Right lobe of liver (tissue), 6 donors: ENCODE measurements around the gene CLP1. TPM values are rescaled to one million over a fixed set of nuclear protein-coding genes. Genes with fewer than 3 reads are reported as not detected.

Experiments
- ATAC-seq, 4 donors: fragments of 200-7000 bp; cut with Tn5 transposase; one replicate each; pipeline ENCODE4 v1.9.1; 2020; ENCODE audit warnings: mild to moderate bottlenecking in 4 of 4, moderate library complexity in 4 of 4
- DNase-seq, 3 donors: peaks; one replicate each; pipeline ENCODE4 v3.0.0-alpha.2; 2020
- H3K27ac ChIP-seq, 3 donors: fragments of 200-600 bp; one replicate each; pipeline ENCODE4 v1.8.0; 2022
- H3K27me3 ChIP-seq, 2 donors: fragments of 200-600 bp; one replicate each; pipeline ENCODE4 v1.8.0; 2022
- H3K36me3 ChIP-seq, 4 donors: fragments of 200-600 bp; sonication (generic) in 1 of 4; one replicate each; pipeline versions ENCODE4 v1.5.1 to v1.8.0; 2017 to 2022; ENCODE audit warnings: control low read depth in 1 of 4
- H3K4me1 ChIP-seq, 4 donors: fragments of 200-600 bp; sonication (generic) in 1 of 4; one replicate each; pipeline versions ENCODE4 v1.5.1 to v1.8.0; 2017 to 2022; ENCODE audit warnings: control low read depth in 1 of 4
- H3K4me3 ChIP-seq, 3 donors: fragments of 200-600 bp; one replicate each; pipeline ENCODE4 v1.8.0; 2022
- H3K9me3 ChIP-seq, 4 donors: fragments of 200-600 bp; sonication (generic) in 1 of 4; one replicate each; pipeline versions ENCODE4 v1.5.1 to v1.8.0; 2017 to 2022; ENCODE audit warnings: control low read depth in 1 of 4
- POLR2A ChIP-seq: fragments of 450-650 bp; IDR thresholded peaks from one replicate; pipeline ENCODE4 v1.6.1; 2017; ENCODE audit warnings: antibody characterized with exemption, mild to moderate bottlenecking
- WGBS: methylation state at CpG from one replicate; pipeline ENCODE4 v1.1.6; 2018; ENCODE audit warnings: low coverage, low lambda C conversion rate; ENCODE audit not compliant: insufficient coverage; ENCODE audit errors: missing lambda C conversion rate; 5-methylcytosine and 5-hydroxymethylcytosine counted together
- intact Hi-C, 2 donors: fragments of 100-400 bp; cut with DNase I; formaldehyde crosslinking; loops; one replicate each; pipeline versions ENCODE4 v1.11.2 to v1.14.1; 2022
- total RNA-seq, 6 experiments: library from RNA; depleted of rRNA in 2 of 6; stranded (reverse); fragments of >200 nt in 2 of 6; fragmentation: NEBNext Ultra II Directional in 3 of 6; extraction: Animal tissue kit (Norgen Biotek cat#: 25700) in 3 of 6; gene quantifications; one replicate each; pipeline versions ENCODE4 v1.1.0 to v1.2.4, GENCODE V29; 2016 to 2023
- TF ChIP-seq, protein P1 (sequence below), 4 donors: fragments of 200-600 bp in 3 of 4; fragments of 450-650 bp in 1 of 4; IDR thresholded peaks; one replicate each; pipeline versions ENCODE4 v1.5.1 to v1.8.0; 2016 to 2022; ENCODE audit warnings: antibody characterized with exemption in 4 of 4, mild to moderate bottlenecking in 2 of 4
- donor health status: DM: no; HTN: yes; CAD: no.
- donor health status: DM: no; HTN: no; CAD: no.
- donor health status: DM: no; HTN: no; CAD: no.
- donor health status: DM: no; HTN: yes; CAD: no.
- donor health status: DM: no; HTN: yes; CAD: no.

The CLP1 gene
- total RNA-seq, 6 experiments from 2014 or later = 5.6 to 9.2 (median 6.8) TPM

DNA sequence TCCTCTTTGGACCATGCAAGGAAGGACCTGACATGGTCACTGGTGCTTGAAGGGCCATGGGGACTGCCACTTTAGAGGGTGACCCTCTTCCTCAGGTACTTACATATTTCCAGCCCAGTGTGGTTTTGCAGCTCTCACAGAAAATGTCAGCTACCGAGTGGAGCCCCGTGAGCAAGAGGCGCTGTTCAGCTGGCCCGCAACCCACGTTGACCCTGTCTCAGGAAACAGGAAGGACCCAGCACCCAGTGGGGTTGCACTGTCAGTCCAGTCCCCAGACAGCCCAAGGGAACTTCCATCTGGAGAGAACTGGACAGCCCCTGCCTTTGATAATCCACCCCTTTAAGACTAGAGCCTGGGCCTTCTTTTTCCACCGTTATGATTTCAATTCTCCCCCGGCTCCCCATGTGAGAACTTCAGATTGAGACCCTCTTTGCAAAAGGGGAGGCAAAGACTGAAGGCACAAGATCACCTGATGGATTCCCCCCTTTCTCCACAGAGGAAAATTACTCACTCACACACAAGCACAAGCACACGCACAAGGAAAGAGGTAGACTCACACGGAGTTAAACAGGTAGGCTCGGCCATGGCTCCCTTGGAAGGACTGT lies 11.3 kb upstream of the CLP1 start:
- Histone ChIP-seq H3K27ac (no peak overlapping the region), H3K36me3 (no peaks in the 10 kb centered on the region), H3K9me3 (no peaks in the 10 kb centered on the region), H3K4me1 (peaks cover 0 to 16% (median 0%) of the 10 kb centered on the region in 4 donors), H3K4me3 (no peak overlapping the region), H3K27me3 (peaks cover 0 to 11% of the 10 kb centered on the region in 2 donors)
- whole genome bisulfite sequencing = 37% methylated on average over 3 of the region's 10 CpGs
- no peak for TF ChIP-seq POLR2A
- ATAC-seq (peak in 1 of 4 donors; percentile 6), DNase-seq (no peak)
- intact Hi-C loops = loop anchor here (10.0 kb wide), 2 partner anchors 181 to 301 kb away; partner anchors contain the start of gene RTN4RL2 (in 1 of the 2)

DNA sequence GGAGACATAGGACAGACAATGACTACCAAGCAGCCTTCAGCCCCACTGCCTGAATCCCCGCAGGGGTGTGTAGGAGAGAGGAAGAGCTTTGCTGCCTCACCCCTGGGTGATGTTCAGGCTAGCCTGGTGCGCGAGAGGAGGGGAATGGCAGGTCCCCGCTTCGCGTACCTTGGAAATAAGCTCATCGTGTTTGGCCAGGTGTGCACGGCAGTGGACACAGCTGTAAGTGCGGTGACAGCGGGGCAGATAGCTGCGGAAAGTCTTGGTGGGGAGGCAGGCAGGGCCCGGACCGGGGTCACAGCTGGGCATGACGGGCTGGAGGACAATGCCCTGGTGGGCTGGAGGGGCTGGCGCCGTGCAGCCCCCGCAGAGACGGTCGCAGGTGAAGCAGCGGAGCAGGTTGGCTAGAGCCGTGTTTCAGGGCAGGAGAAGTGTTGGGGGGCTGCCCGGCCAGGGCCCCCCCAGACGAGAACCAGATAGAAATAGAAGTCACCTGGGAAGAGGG lies 10.7 kb upstream of the CLP1 start:
- no peak for TF ChIP-seq POLR2A
- TF ChIP-seq, protein P1, sequence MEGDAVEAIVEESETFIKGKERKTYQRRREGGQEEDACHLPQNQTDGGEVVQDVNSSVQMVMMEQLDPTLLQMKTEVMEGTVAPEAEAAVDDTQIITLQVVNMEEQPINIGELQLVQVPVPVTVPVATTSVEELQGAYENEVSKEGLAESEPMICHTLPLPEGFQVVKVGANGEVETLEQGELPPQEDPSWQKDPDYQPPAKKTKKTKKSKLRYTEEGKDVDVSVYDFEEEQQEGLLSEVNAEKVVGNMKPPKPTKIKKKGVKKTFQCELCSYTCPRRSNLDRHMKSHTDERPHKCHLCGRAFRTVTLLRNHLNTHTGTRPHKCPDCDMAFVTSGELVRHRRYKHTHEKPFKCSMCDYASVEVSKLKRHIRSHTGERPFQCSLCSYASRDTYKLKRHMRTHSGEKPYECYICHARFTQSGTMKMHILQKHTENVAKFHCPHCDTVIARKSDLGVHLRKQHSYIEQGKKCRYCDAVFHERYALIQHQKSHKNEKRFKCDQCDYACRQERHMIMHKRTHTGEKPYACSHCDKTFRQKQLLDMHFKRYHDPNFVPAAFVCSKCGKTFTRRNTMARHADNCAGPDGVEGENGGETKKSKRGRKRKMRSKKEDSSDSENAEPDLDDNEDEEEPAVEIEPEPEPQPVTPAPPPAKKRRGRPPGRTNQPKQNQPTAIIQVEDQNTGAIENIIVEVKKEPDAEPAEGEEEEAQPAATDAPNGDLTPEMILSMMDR (IDR thresholded peaks at IDR 0.05) = no peak
- no peaks in the 10 kb centered on the region for H3K9me3 ChIP-seq
- no peak for DNase-seq
- no peak overlapping the region for H3K27ac ChIP-seq
- no peak for ATAC-seq
- intact Hi-C loops = loop anchor here (10.0 kb wide), 2 partner anchors 182 to 302 kb away; partner anchors contain the start of gene RTN4RL2 (in 1 of the 2)
- 22% methylated on average over 18 of the region's 23 CpGs for WGBS
- peaks cover 0 to 11% of the 10 kb centered on the region in 2 donors for H3K27me3 ChIP-seq
- H3K36me3 ChIP-seq = no peaks in the 10 kb centered on the region
- no peak overlapping the region for H3K4me3 ChIP-seq
- peaks cover 0 to 13% (median 0%) of the 10 kb centered on the region in 4 donors for H3K4me1 ChIP-seq

DNA sequence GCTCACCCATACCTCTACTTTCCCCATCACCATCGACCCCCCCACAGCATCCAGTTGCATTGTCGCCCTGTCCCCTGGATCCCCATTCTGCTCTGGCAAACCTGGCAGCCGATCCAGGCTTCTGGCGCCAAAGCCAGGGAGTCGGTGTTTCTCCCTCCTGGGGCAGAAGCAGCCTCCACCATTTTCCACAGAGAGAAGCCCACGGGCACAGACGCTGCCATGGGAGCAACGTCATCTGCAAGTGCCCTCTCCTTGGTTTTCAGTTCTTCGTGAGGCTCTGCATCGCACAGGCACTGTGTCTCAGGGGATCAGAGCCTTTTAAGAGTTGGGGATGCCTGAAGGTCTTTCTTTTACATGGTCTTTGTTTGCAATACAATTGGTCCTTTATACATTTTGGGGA lies 10.2 kb upstream of the CLP1 start:
- H3K27ac ChIP-seq = no peak overlapping the region
- 8% methylated on average over 5 of the region's 10 CpGs for WGBS
- no peak for DNase-seq

DNA sequence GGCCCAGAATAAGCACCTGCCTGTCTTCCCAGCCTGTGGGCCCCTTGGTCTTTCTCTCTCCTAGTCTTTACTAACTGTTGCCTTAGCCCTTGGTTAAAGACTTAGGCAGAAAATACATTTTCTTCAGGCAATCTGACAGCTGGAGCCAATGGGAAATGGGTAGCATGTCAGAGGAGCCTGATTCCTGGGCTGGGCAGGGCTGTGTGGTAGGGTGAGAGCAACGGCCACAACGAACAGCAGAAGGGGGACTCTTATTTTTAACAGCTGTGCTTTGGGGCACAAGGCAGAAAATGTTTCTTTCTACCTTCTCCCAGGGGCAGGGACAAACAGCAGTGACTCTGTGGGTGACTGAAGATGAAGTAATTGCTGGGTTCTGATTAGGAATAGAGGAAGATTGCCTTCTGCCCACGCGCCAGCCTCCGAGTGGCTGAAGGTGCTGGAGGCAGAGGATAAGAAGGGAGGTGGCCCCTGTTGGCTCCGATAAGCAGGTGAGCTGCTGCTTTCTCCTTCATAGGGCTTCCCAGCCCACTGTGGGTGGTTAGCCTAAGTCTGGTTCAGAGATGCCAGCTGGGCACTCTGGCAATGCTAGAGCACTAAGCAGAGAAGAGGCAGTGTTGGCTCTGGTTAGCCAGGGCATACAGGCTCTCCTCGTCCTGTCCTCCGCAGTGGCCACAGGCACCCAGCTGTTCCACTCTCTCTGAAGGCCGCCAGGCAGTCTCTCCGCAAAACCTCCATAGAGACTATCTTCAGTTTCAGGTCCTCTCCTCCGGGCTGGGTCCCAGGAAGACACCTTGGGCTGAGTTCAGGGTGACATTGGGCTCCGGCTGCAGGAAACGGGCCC lies 9.4 kb upstream of the CLP1 start:
- Histone ChIP-seq H3K27me3 (peaks cover 0 to 11% of the 10 kb centered on the region in 2 donors), H3K4me3 (no peak overlapping the region), H3K4me1 (peaks cover 0 to 13% (median 0%) of the 10 kb centered on the region in 4 donors), H3K36me3 (no peaks in the 10 kb centered on the region), H3K9me3 (no peaks in the 10 kb centered on the region), H3K27ac (no peak overlapping the region)
- intact Hi-C loops = loop anchor here (10.0 kb wide), 2 partner anchors 183 to 303 kb away; partner anchors contain the start of gene RTN4RL2 (in 1 of the 2)
- WGBS = 12% methylated on average over 9 of the region's 13 CpGs
- DNase-seq (peak in 1 of 3 donors; percentile 41), ATAC-seq (peak in 2 of 4 donors; percentile 2 to 8)
- TF ChIP-seq POLR2A = no peak
- TF ChIP-seq, protein P1 (IDR thresholded peaks at IDR 0.05) = no peak

More for the DNA sequence above, 10.2 kb upstream of the CLP1 start:
- H3K4me1 ChIP-seq = peaks cover 0 to 13% (median 0%) of the 10 kb centered on the region in 4 donors
- no peak overlapping the region for H3K4me3 ChIP-seq
- no peak for TF ChIP-seq POLR2A
- TF ChIP-seq, protein P1 (IDR thresholded peaks at IDR 0.05) = no peak
- no peaks in the 10 kb centered on the region for H3K9me3 ChIP-seq
- intact Hi-C loops = loop anchor here (10.0 kb wide), 2 partner anchors 183 to 303 kb away; partner anchors contain the start of gene RTN4RL2 (in 1 of the 2)
- no peak for ATAC-seq
- no peaks in the 10 kb centered on the region for H3K36me3 ChIP-seq
- H3K27me3 ChIP-seq = peaks cover 0 to 11% of the 10 kb centered on the region in 2 donors
